ENCODE measurements around the gene ZNF469. TPM values are rescaled to one million over a fixed set of nuclear protein-coding genes. Genes with fewer than 3 reads are reported as not detected.

The ZNF469 gene
- total RNA-seq, 1 donor from 2014 or later, result 28.7 TPM

GRCh38 chr16:88430185-88430523 is 47.4 kb downstream of the ZNF469 start:
- TF ChIP-seq, protein P1, sequence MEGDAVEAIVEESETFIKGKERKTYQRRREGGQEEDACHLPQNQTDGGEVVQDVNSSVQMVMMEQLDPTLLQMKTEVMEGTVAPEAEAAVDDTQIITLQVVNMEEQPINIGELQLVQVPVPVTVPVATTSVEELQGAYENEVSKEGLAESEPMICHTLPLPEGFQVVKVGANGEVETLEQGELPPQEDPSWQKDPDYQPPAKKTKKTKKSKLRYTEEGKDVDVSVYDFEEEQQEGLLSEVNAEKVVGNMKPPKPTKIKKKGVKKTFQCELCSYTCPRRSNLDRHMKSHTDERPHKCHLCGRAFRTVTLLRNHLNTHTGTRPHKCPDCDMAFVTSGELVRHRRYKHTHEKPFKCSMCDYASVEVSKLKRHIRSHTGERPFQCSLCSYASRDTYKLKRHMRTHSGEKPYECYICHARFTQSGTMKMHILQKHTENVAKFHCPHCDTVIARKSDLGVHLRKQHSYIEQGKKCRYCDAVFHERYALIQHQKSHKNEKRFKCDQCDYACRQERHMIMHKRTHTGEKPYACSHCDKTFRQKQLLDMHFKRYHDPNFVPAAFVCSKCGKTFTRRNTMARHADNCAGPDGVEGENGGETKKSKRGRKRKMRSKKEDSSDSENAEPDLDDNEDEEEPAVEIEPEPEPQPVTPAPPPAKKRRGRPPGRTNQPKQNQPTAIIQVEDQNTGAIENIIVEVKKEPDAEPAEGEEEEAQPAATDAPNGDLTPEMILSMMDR (IDR thresholded peaks at IDR 0.05; ENCODE audit: unreplicated experiment), result no peak
- peaks cover 6% of the 10 kb centered on the region for H3K27me3 Mint-ChIP-seq (ENCODE audit: low read depth)
- H3K4me1 Mint-ChIP-seq, result peaks cover under 1% of the 10 kb centered on the region
- no peaks in the 10 kb centered on the region for H3K9me3 Mint-ChIP-seq
- no peaks in the 10 kb centered on the region for H3K36me3 Mint-ChIP-seq
- no peak overlapping the region for H3K27ac Mint-ChIP-seq
- DNase-seq (ENCODE audit: low spot score in 2 of 2, unreplicated experiment in 2 of 2), result no peak
- H3K4me3 Mint-ChIP-seq, result no peak overlapping the region

DNA sequence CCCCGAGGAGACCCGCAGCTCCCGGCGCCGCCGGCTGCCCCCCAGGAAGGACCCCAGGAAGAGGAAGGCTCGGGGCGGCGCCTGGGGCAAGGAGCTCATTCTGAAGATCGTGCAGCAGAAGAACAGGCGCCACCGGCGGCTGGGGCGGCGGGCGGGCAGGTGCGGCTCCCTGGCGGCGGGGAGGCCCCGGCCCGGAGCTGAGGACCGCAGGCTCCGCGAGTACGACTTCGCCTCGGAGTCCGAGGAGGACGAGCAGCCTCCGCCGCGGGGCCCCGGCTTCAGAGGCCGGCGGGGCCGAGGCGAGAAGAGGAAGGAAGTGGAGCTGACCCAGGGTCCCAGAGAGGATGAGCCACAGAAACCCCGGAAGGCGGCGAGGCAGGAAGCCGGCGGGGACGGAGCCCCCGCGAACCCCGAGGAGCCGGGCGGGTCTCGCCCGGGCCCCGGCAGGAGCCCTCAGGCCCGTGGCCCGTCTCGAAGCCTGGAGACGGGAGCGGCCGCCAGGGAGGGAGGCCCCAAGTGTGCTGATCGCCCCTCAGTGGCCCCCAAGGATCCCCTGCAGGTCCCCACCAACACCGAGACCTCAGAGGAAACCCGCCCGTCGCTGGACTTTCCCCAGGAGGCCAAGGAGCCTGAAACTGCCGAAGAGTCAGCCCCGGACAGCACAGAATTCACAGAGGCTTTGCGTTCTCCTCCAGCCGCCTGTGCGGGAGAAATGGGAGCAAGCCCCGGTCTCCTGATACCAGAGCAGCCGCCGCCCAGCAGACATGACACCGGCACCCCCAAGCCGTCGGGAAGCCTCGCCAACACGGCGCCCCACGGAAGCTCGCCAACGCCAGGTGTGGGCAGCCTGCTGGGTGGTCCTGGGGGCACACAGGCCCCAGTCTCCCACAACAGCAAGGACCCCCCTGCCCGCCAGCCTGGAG is 48.0 kb downstream of the ZNF469 start:
- Mint-ChIP-seq H3K4me3 (no peak overlapping the region), H3K4me1 (no peaks in the 10 kb centered on the region), H3K27me3 (ENCODE audit: low read depth) (peaks cover 6% of the 10 kb centered on the region), H3K27ac (no peak overlapping the region), H3K36me3 (no peaks in the 10 kb centered on the region), H3K9me3 (no peaks in the 10 kb centered on the region)
- no peak for DNase-seq (ENCODE audit: low spot score in 2 of 2, unreplicated experiment in 2 of 2)
- TF ChIP-seq, protein P1 (IDR thresholded peaks at IDR 0.05; ENCODE audit: unreplicated experiment), result no peak

- H3K27me3 Mint-ChIP-seq (ENCODE audit: low read depth), result peaks cover 6% of the 10 kb centered on the region
- TF ChIP-seq, protein P1 (IDR thresholded peaks at IDR 0.05; ENCODE audit: unreplicated experiment), result no peak
- no peaks in the 10 kb centered on the region for H3K36me3 Mint-ChIP-seq
- H3K27ac Mint-ChIP-seq, result no peak overlapping the region
- H3K4me3 Mint-ChIP-seq, result no peak overlapping the region
- DNase-seq (ENCODE audit: low spot score in 2 of 2, unreplicated experiment in 2 of 2), result no peak
- no peaks in the 10 kb centered on the region for H3K4me1 Mint-ChIP-seq
- no peaks in the 10 kb centered on the region for H3K9me3 Mint-ChIP-seq
Measured at GRCh38 chr16:88431651-88432050, 48.9 kb downstream of the ZNF469 start.

- Mint-ChIP-seq H3K36me3 (no peaks in the 10 kb centered on the region), H3K27me3 (ENCODE audit: low read depth) (peaks cover 6% of the 10 kb centered on the region), H3K27ac (no peak overlapping the region), H3K9me3 (no peaks in the 10 kb centered on the region), H3K4me1 (no peaks in the 10 kb centered on the region), H3K4me3 (no peak overlapping the region)
- DNase-seq (ENCODE audit: low spot score in 2 of 2, unreplicated experiment in 2 of 2), result no peak
- TF ChIP-seq, protein P1 (IDR thresholded peaks at IDR 0.05; ENCODE audit: unreplicated experiment), result no peak
Measured at GRCh38 chr16:88432174-88432573, 49.4 kb downstream of the ZNF469 start.

Other genes with a start within 250 kb of the ZNF469 start
- 51.1 to 56.2 TPM (median 52.6 TPM) in 3 replicates for gene ZFPM1, start 70.3 kb downstream of the ZNF469 start, total RNA-seq
- 59.9 to 64.9 TPM (median 62.2 TPM) in 3 replicates for gene ZC3H18, start 187.4 kb downstream of the ZNF469 start, total RNA-seq

Measured in mesothelial cell of epicardium (in vitro differentiated cells).